ENCODE data around the gene PTGIR.

PTGIR gene

DNA sequence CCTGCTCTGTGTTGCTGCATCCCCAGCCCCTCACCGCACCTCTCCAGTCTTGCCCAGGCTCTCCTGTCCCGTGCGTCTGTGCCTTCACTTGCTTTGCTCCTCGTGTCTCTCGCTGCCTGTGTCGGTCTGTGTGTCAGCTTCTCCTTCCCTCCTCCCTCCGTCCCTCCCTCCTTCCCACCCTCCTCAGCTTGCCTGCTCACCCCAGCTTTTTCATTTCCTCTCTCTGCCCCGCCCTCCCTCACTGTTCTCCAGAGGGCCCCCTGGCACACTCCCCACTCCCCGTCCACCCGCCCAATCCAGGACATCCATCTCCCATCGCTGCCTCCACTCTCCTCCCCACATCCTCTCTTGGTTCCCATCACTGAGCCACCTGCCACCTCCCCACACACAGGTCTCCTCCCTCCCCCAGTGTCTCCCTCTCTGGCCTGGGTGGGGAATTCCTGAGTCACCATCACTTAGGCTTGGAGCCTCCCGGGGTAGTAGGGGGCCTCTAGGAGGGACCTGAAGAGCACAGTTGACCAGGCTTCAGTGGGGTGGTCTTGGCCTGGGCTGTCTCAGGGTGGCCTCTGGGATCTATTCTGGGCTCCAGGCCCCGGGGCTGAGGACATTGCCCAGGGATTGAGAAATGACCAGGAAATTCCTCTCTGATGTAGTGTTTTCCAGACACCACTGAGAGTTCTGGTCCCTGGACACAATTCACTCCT lies at the start of gene PTGIR:
PTGIR (minus strand) TSS at position 132 of the 704 bp plus-strand sequence. CDS start 864 bp downstream, outside the sequence.
- DNase-seq: no peak

- no peak for DNase-seq
Measured at GRCh38 chr19:46670813-46671212, 45.9 kb upstream of the PTGIR start.

GRCh38 chr19:46668662-46669061 lies 43.8 kb upstream of the PTGIR start:
- no peak for DNase-seq

DNA sequence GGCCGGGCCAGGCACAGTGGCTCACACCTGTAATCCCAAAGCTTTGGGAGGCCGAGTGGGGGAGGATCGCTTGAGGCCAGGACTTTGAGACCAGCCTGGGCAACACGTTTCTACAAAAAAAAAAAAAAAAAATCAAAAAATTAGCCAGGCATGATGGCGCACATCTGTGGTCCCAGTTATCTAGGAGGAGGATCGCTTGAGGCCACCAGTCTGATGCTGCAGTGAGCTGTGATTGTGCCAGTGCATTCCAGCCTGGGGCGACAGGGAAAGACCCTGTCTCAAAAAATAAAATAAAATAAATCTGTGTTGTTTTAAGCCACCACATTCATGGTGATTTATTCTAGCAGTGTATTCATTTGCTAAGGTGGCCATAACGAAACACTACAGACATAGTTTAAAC lies 40.2 kb upstream of the PTGIR start:
- DNase-seq: no peak

- DNase-seq: peak; percentile 76
Measured at GRCh38 chr19:46661735-46662592, 37.1 kb upstream of the PTGIR start.

GRCh38 chr19:46661020-46661731 lies 36.3 kb upstream of the PTGIR start, which contains the start of gene DACT3:
Gene DACT3, minus strand, starts transcription at chr19:46661182. Its CDS starts 118 bp downstream, at chr19:46661064.
- DNase-seq: peak; percentile 100

- DNase-seq: no peak
Measured at GRCh38 chr19:46660551-46661019, 35.7 kb upstream of the PTGIR start.

GRCh38 chr19:46660008-46660517 lies 35.2 kb upstream of the PTGIR start:
- DNase-seq: no peak

DNA sequence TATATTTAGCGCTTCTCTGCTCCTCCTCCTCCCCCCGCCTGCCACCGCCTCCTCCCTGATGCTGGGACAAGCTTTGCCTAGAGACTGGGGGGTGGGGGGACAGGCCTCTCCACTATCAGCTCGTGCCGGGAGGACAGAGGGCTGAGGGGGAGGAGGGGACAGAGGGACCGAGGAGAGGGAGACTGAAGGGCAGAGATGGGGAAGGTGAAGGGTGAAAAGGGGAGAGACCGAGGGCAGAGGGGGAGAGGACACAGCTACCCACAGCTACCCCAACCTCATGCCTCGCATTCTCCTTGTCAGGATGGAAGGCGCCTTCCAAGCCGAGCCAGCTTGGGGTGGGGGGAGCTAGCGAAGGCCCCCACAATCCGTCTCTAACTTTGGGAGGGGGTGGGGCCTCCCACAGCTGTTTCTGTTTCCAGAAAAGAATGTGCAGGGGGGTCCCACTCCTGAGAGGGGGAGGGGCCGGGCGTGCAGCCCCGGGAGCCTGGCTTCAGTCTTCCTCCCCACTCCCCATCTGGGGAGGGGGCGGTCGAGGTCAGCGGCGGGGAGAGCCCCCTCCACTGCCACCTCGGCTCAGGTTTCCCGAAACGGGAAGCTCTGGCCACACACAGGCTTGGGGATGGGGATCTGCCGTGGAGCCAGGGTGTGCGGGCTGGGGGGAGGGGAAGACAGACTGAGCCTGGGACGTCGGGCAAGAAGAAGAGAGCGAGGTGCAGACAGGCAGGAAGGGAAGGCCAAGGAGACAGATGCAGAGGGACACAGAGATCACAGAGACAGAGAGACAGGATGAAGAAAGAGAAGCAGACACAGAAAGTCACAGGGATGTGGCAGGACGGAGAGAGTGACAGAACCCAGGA lies 34.5 kb upstream of the PTGIR start:
- no peak for DNase-seq

DNA sequence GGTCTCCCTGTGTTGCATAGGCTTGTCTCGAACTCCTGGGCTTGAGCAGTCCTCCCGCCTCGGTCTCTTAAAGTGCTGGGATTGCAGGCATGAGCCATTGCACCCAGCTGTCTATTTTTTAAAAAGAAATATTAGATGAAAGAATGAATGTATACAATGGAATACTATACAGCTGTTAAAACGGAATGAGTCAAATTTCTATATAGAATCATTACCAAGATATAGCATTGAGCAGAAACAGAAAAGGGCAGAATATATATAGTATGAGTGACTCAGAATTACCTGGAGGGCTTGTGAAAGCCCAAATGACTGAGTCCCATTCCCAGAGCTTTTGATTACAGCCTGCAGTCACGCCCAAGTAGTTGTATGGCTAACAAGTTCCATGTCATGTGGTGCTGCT lies 31.7 kb upstream of the PTGIR start:
- no peak for DNase-seq

DNA sequence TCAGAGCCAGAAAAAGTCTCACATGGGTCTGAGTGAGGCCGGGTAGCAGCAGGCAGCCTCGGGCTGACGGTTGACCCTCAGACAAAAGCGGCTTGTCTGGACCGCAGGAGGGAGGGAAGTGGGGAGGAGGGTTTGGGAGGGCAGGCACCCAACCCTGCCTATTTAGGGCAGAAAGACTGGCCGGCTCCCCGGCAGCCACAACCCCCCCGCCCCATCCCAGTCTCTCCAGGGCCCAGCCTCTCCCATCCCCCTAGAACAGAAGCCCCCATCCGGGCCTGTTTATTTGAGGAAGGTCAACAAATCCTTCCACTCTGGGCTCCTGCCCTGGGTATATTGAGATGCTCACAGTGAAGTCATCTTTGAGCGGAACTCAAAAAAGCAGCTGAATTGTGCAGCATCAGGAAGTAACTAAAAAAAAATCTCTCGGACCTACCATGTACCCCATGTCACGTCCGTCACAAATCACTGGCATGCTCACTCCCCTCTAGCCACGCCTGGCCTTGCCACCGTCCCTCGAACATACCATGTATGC lies 29.8 kb upstream of the PTGIR start:
- DNase-seq: no peak

- no peak for DNase-seq
Measured at GRCh38 chr19:46650445-46650844, 25.6 kb upstream of the PTGIR start.

GRCh38 chr19:46648961-46649960 lies 24.4 kb upstream of the PTGIR start:
- DNase-seq: no peak

GRCh38 chr19:46648060-46648960 lies 23.4 kb upstream of the PTGIR start:
- DNase-seq: no peak

GRCh38 chr19:46646402-46646801 lies 21.5 kb upstream of the PTGIR start:
- no peak for DNase-seq

GRCh38 chr19:46644720-46645119 lies 19.8 kb upstream of the PTGIR start:
- DNase-seq: no peak

DNA sequence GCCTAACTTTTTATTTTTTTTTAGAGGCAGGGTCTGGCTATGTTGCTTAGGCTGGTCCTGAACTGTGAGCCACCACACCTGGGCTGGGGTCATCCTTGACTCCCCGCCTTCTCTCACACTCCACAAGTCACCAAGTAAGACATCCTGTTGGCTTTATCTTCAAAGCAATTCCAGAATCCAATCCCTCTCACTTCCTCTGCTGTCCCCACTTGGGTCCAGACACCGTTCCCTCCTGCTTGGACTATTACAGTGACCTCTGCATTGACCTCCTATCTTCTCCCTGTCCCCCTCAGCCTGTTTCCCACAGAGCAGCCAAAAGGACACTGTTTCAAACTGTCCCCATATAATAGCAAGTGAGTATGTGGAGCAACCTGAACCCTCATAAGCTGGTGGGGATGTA lies 15.8 kb upstream of the PTGIR start:
- no peak for DNase-seq

- no peak for DNase-seq
Measured at GRCh38 chr19:46639358-46640182, 14.7 kb upstream of the PTGIR start.
